ENCODE measurements around the gene SF3B6.

Gene SF3B6

DNA sequence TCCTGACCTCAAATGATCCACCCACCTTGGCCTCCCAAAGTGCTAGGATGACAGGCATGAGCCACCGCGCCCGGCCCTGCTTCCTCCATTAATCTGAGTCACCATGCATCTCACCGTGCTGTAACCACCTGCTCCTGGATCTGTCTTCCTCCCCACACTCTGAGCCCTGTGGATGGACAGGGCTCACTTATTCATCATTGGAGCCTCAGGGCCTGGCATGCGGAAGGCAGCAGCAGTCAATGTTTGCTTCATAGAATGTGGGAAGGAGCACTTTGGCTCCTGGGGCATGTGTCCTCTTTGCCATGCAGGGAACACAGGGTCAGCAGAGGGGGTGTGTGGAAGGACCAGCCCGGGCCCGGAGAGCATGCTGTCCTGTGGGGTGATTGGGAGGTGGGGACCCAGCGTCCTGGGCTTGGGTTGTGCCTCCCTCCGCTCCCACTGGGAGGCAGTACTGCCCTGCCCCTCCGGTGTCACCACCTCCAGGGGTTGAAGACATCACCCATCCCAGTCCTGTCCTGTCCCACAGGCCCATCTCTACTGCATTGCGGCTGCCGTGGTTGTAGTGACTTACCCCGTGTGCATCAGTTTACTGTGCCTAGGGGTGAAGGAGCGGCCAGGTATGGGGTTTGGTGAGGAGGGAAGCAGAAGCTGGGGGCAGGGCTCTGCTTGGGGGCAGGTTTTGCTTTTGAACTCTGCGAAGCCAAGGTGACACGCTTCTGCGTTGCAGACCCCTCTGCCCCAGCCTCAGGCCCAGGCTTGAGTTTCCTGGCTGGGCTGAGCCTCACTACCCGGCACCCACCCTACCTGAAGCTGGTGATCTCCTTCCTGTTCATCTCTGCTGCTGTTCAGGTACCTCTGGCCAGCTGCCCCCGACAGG lies 54.8 kb downstream of the SF3B6 start:
- ATAC-seq, result peak; percentile 75
- peak; percentile 15 to 28 for DNase-seq
- Mint-ChIP-seq H3K27me3 (no peaks in the 10 kb centered on the region), H3K9me3 (no peaks in the 10 kb centered on the region), H3K4me3 (no peak overlapping the region), H3K27ac (peak overlapping the region in 1 of 2 donors; percentile 68), H3K4me1 (no peaks in the 10 kb centered on the region)

DNA sequence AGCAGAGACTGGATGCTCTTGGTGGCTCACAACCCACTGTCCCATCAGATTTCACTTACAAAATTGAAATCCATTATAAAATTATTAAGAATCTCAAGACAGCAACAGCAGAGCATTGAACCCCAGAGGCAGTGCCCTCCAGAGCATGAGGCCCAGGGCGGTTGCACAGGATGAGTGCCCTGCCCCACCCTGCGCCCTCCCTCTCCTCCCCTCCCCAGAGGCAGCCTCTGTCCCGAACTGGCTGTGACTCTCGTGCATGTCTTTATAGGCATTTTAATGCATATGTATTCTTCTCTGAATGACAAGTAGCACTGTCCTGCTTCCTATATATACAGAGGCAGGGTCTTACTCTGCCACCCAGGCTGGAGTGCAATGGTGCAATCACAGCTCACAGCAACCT lies 55.9 kb downstream of the SF3B6 start:
- Mint-ChIP-seq H3K9me3 (no peaks in the 10 kb centered on the region), H3K4me1 (no peaks in the 10 kb centered on the region), H3K4me3 (no peak overlapping the region), H3K27me3 (no peaks in the 10 kb centered on the region), H3K27ac (peak overlapping the region in 1 of 2 donors; percentile 48)
- DNase-seq (no peak), ATAC-seq (no peak)

DNA sequence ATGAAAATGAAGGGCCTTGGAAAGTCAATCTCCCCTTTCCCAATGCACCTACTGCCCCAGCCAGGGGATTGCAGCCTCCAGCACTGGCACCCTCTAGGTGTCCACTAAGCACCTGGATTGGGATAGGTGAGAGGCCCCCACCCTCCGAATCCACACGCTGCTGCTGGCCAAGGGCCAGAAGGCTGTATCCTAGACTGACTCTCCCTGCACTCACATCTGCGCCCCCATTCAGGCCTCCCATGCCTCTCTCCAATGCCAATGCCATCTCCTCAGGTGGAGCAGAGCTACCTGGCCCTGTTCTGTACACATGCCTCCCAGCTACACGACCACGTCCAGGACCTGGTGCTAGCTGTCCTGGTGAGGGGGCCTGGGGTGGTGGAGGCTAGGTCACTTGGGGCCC lies 56.4 kb downstream of the SF3B6 start:
- ATAC-seq, result no peak
- no peak overlapping the region for H3K4me3 Mint-ChIP-seq
- H3K4me1 Mint-ChIP-seq, result no peaks in the 10 kb centered on the region
- no peak overlapping the region for H3K27ac Mint-ChIP-seq
- no peaks in the 10 kb centered on the region for H3K27me3 Mint-ChIP-seq
- no peak for DNase-seq
- no peaks in the 10 kb centered on the region for H3K9me3 Mint-ChIP-seq

DNA sequence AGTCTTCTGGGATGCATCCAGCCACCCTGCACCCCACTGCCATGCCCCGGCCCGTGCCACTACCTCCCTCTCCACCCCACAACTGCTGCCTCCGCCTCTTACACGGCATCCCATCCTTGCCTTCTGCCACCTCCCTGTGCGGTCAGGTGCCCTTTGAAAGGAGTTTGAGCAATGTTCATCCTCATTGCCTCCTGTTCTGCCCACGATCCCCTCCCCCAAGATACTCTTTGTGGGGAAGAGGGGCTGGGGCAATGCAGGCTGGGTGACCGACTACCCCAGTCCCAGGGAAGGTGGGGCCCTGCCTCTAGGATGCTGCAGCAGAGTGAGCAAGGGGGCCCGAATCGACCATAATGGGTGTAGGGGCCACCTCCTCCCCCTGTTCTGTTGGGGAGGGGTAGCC lies 57.9 kb downstream of the SF3B6 start:
- H3K9me3 Mint-ChIP-seq, result no peaks in the 10 kb centered on the region
- DNase-seq (no peak), ATAC-seq (no peak)
- no peak overlapping the region for H3K4me3 Mint-ChIP-seq
- H3K27ac Mint-ChIP-seq, result no peak overlapping the region
- peaks cover 3% of the 10 kb centered on the region for H3K27me3 Mint-ChIP-seq
- no peaks in the 10 kb centered on the region for H3K4me1 Mint-ChIP-seq

DNA sequence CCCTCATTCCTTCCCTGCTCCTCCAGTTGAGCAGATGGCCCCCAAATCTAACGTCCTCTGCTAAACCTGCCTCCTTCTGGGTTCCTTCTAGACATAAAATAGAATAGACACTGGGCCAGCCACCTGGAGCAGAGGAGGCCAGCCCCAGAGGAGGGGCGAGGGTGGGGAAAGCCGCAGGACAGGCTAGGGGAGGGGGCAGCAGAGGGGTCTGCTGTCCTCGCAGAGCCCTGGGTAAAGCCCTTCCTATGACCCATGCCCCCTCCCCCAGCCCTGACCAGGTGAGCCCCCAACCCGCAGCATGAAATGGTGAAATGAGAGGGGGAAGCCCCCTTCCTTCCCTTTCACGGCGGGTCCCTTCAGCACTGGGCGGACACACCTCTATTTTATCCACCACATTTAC lies 58.4 kb downstream of the SF3B6 start:
- no peak overlapping the region for H3K4me3 Mint-ChIP-seq
- no peak overlapping the region for H3K27ac Mint-ChIP-seq
- H3K9me3 Mint-ChIP-seq, result no peaks in the 10 kb centered on the region
- no peak for ATAC-seq
- no peak for DNase-seq
- H3K27me3 Mint-ChIP-seq, result peaks cover 8% of the 10 kb centered on the region
- no peaks in the 10 kb centered on the region for H3K4me1 Mint-ChIP-seq

All from stimulated activated naive CD8-positive, alpha-beta T cell treated with anti-CD3 and anti-CD28 coated beads, Interleukin-15, amount 100 ng/mL, for 72 hours (primary cell).